Spleen (tissue), 7 donors: ENCODE data around the gene HACD4.

ENCODE experiments used
- CTCF ChIP-seq, 11 experiments: fragments of 200-600 bp in 7 of 11; fragments of 450-650 bp in 4 of 11; sonication (generic) in 4 of 11; IDR thresholded peaks in 8 of 11; conservative IDR thresholded peaks in 3 of 11; 1 replicate in 7 of 11; 2 replicates in 4 of 11; pipeline versions ENCODE4 v1.4.0 to v1.8.0; 2016 to 2021; ENCODE audit warnings: antibody characterized with exemption in 11 of 11, inconsistent platforms in 4 of 11, mild to moderate bottlenecking in 1 of 11
- POLR2A ChIP-seq, 3 donors: fragments of 450-650 bp; IDR thresholded peaks; one replicate each; pipeline ENCODE4 v1.5.1; 2017; ENCODE audit warnings: antibody characterized with exemption in 3 of 3, mild to moderate bottlenecking in 1 of 3
- donor health status: DM: no; HTN: no; CAD: no; lungs with moderate emphysema.
- donor health status: DM: no; HTN: no; CAD: no.
- donor health status: DM: no; HTN: no; CAD: no.

- TF ChIP-seq CTCF (IDR thresholded peaks at IDR 0.05 in 8 of 11, conservative IDR thresholded peaks at IDR 0.05 in 3 of 11) (no peak), POLR2A (IDR thresholded peaks at IDR 0.05) (no peak)
Measured at GRCh38 chr9:20990867-20991266, 40.6 kb downstream of the HACD4 start.
